Hepatic stellate cell (primary cell): ENCODE data around the gene SUV39H2.
"Not testable (repeated sequence)": the region's sequence is repeated elsewhere in the genome, so short reads cannot be mapped to it uniquely, and the experiment has no call there.

ENCODE experiments used
- DNase-seq: peaks from one replicate; pipeline ENCODE4 v3.0.0; 2011; ENCODE audit warnings: low spot score

SUV39H2 gene

DNA sequence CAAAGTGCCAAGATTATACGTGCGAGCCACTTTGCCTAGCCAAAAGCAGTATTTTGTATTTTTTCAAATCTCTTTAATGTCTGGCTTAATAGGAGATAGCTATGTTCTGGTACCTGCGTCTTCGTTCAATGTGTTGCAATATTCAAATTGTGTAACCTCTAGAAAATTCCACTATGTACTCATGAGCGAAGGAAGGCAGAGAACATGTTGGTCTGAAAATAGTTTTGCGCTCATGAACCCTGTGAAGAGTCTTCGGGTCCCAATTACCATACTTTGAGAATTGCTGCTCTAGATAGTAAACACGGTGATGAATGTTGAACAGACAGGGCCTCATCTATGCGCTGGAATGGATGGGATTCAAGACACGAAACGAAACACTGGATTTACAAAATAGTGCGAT, 2.7 kb upstream of the SUV39H2 start:
- DNase-seq, result no peak

GRCh38 chr10:14876764-14877163, 1.9 kb upstream of the SUV39H2 start:
- DNase-seq, result no peak

DNA sequence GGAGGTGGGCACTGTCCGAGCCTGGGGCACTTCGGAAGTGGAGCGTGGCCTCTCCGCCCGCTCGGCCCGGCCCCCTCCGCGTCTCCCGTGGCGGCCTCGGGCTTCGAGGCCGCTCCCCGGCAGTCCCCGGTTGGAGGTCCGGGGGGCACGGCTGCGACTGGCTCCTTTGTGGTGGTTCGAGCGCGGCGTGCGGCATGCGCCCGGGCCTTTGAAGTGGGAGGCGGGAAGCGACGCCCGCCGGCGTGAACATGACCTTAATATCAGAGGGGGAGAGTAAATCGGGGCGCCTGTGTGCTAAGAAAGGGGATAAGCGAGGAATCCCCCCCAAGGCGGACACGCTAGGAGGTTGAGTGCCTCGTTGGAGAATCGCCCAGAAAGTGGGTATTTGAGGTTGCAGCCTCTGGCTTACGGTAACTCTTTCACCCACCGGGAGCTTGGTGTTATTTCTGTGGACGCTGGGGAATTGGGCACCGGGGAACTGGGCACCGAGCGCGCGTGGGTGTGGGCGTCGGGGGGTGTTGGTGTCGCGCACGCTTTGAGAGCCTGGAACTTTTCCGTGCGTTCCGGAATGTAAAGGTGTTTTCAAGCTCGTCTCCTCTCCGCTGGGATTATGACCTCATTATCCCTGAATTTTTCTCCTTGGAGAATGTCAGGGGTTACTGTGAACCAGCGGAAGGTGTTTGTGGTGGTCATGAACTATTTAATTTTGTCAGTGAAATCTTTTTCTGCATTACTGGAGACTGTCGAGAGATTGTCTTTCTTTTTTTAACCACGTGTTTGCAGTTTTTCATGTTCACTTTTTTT, 660 bp downstream of the SUV39H2 start:
- DNase-seq, result peak; percentile 10

- DNase-seq, result no peak
These were observed 1.2 kb downstream of the SUV39H2 start for GRCh38 chr10:14879928-14880193.

DNA sequence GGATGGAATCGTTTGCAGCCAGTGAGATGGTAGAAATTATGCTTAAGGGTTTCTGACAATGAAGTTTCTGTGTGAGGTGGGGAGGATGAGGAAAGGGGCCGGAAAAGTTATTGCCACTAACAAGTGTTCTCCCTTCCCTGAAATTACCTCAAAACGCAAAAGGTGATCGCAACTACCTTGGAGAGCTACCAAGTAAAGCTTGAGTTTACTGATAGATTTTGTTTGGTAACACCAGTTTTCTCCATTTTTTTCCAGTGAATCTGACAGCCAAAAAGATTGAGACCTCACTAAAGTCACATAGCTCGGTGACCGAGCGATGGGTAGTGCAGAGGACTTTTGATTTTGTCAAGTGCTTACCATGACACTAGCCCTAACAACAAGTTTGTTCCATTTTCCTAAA, 1.6 kb downstream of the SUV39H2 start:
- DNase-seq, result no peak

GRCh38 chr10:14884082-14884481, 5.4 kb downstream of the SUV39H2 start:
- DNase-seq, result no peak

- peak; percentile 32 for DNase-seq
These were observed 10.7 kb downstream of the SUV39H2 start for GRCh38 chr10:14889318-14889717.

- DNase-seq, result no peak
These were observed 12.5 kb downstream of the SUV39H2 start for GRCh38 chr10:14891151-14891550.

DNA sequence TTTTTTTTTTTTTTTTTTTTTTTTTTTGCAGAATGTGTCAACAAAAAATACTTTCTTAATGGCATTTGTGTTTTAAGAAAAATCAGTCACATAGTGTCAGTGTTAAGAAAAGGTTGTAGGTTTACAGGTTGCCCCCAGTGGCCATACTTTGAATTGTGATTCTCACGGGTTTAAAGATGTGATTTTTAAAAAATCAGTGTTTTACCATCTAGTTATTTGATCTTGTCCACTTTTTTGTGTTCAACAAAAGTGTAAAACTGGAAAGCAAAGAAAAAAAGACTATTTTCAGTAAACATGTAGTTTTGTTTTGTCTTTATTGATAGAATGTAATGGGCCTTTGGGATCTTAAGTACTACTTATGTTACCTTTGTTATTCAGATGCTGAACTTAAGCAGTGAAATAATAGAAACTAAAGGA, 25.7 kb downstream of the SUV39H2 start:
- DNase-seq, result peak; percentile 23

DNA sequence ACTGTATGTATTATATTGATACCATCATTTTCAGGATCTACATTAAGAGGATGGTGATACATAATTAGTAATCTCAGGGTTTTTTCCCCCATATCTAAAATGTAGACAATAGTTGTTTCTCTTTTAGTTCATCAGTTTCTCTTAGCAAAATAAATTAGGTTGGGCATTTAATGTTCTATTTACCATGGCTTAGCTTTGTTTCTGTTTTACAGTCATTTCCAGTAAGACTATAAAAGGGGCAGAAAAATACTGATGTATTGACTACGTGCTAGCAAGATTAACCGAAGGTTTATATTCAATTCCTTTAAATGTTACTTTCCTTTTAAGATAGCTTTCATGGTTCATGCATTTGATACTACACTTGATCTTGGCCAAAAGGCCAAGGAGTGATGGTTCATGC, 26.2 kb downstream of the SUV39H2 start:
- no peak for DNase-seq

- no peak for DNase-seq
These were observed 27.2 kb downstream of the SUV39H2 start for GRCh38 chr10:14905890-14906289.

GRCh38 chr10:14906765-14907164, 28.1 kb downstream of the SUV39H2 start:
- no peak for DNase-seq

- DNase-seq, result not testable (repeated sequence)
These were observed 28.9 kb downstream of the SUV39H2 start for GRCh38 chr10:14907591-14907990.

DNA sequence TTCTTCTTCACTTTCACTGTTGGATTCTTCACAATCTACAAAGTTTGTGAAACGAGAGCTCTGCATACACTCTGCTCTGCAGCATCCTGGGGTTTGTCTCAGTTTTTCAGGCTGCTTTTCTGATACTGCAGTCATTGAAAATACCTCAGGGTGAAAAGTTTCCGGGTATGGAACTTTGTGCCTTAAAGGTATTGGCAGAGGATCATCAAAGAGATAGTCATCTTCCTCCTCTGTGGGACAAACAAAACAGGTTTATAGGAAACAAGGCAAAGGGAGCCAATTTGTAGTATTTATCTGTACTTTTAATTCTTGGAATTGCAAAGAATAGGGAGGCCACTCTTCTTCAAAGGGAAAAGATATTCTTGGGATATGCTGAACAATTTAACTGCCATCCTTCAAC, 30.4 kb downstream of the SUV39H2 start:
- DNase-seq, result no peak

DNA sequence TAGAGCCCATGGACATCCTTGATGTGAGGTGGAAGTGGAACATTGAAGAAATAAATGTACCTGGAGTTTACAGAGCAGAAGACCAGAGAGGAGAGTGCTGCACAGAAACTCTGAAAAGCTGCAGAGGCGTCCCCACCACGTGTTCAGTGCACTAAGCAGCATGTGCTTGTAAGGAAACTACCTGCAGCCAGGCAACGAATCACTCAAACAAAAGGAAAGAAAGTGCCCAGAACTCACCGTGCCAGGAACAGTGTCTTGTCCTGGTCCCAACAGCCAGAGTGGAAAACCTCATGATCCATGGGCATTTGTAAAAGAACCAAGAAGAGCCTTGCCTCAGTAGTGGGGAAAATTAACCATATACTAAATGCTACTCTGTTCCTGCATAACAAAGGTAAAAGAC, 32.3 kb downstream of the SUV39H2 start:
- no peak for DNase-seq

DNA sequence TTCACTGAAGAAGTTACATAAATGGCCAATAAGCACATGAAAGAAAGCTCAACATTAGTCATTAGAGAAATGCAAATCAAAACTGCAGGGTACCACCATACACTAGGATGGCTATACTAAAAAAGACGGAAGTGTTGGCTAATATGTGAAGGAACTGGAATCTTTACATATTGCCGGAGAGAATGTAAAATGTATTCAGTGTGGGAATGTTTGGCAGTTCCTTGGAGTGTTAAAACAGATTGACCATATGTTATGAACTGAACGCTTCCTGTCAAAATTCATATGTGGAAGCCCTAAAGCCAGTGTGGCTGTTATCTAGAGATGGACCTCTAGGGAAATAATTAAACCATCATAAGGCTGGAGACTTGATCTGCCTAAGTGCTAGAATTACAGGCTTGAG, 33.1 kb downstream of the SUV39H2 start:
- no peak for DNase-seq

GRCh38 chr10:14916600-14916999, 37.9 kb downstream of the SUV39H2 start:
- no peak for DNase-seq

DNA sequence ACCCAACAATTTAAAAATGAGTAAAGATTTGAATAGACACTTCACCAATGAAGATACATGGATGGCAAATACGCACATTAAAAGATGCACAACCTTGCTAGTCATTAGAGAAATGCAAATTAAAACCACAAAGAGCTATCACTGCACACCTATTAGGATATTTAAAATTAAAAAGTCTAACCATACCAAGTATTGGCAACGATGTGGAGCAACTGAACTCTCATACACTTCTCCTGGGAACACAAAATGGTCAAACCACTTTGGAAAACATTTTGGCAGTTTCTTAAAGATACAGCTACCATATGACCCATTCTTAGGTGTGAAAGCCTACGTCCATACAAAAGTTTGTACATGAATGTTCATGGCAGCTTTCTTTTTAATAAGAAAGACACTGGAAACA, 39.2 kb downstream of the SUV39H2 start:
- no peak for DNase-seq

DNA sequence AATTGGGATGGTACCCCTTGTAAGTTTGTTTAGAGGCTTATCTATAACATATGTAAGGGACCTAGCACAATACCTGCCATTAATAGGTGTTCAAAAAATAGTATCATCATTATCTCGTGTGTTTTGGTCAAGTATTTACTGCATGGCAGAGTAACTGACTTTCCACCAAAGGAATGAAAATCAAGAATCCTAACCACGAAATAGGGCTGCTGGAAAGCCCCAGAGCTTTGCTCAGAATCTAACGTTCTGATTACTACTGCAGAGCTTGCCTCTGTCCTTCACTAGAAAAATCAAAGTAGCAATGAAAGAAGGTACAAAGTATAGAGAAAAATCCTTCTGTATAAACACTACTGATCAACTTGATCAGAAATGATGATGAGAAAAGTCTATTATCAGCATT, 40.3 kb downstream of the SUV39H2 start:
- no peak for DNase-seq

DNA sequence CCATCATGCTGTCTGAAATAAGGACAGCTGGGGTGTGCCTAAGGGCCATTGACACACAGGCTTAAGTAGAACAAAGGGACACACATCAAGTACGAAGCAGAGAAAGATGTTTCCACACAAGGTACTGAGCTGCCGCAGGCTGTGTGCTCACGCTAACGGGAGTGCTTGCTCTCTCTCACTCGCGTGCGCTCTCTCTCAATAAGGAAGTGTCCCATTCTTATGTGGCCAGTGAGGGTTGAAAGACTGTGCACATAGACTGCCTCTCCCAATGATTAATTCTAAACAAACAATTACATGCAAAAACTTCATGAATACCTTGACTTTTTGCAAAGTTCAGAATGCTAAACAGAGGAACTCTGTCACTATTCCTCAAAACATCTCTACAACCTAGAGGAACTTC, 45.3 kb downstream of the SUV39H2 start:
- no peak for DNase-seq

DNA sequence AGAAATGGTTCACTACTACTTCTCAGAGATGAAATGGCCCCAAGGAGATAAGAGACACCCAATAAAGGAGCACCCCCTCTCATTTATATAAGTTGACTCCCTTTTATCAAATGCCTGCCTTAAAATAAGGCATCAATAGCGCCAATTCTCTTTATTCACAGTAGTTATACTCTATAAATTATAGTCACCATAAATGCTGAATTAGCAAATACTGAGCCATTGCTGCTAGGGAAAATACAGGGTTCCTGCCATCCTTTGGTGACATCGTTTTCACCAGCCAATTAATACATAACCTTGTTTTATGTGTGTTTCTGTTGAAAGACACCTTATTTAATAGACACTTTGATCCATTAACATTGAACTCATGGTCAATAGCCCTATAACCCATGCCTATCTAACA, 46.6 kb downstream of the SUV39H2 start:
- no peak for DNase-seq

DNA sequence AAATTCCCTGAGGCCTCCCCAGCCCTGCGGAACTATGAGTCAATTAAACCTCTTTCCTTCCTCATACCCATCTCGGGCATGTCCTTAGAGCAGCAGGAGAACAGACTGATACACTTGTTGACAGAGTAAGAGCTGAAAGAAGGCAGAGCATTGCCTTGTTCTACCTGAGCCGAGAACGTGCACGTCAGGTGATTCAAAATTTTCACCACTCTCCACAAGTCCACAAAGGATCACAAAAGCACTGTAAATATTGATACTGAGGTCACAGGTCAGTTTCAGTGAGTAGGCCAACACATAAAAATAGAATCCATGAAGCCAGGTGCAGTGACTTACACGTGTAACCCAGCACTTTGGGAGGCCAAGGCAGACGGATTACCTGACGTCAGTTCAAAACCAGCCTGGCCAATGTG, 47.4 kb downstream of the SUV39H2 start:
- no peak for DNase-seq

GRCh38 chr10:14926722-14927416, 48.2 kb downstream of the SUV39H2 start:
- no peak for DNase-seq

GRCh38 chr10:14930610-14931009, 51.9 kb downstream of the SUV39H2 start:
- no peak for DNase-seq
